ENCODE data around the gene CPT1B. TPM values are rescaled to one million over a fixed set of nuclear protein-coding genes. Genes with fewer than 3 reads are reported as not detected.
"Not testable (repeated sequence)": the region's sequence is repeated elsewhere in the genome, so short reads cannot be mapped to it uniquely, and the experiment has no call there.

The CPT1B gene
- 1 to 10 TPM; 6.0 to 8.1 TPM for total RNA-seq
- long read RNA-seq, donor 1, partial matches to known transcripts, result 1 of 2 reads
- long read RNA-seq, donor 1, other reads (novel, unspliced or antisense), result 1 of 2 reads
- long read RNA-seq, donor 2, partial matches to known transcripts, result 0 of 12 reads
- long read RNA-seq, donor 2, other reads (novel, unspliced or antisense), result 6 of 12 reads

DNA sequence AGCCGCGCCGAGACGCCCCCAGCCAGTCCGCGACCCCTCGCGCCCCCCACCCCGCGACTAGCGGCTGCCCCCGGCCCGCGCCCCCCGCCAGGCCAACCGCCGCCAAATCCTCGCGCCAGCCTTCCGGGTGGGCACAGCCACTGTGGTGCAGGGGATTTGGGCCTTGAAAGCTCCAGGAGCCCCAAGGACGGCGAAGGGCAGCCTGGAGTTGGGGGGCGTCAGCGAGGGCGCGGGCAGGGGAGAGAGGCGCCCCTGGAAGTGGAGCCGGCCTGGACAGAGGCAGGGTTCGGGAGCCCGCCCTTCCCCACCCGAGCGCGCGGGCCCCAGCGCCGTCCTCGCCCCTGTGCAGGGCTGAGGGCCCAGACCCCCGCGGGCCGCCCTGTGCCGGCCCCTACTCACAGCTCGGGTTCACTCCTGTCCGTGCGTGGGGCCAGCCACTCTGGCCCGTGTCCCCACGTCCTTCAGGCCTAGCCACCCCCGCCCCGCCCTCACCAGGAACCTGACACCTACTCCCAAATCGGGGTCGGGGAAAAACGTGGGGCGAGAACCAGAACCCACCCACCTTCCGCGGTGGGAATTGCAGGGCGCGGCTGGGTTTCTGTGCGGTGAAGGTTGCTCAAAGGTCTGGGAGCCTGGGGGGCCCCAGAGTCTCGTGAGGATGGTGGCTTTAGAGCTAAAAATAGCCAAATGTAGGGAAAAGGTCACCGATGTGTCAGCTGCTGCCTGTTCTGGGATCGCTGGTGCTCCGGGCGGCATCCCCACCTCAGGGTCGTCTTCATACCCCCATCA, at the start of gene CPT1B:
Gene CPT1B, minus strand, starts transcription at position 441 of the 789 bp plus-strand sequence. CDS start 512 bp downstream, outside the sequence.
- peak; percentile 80 for DNase-seq (ENCODE audit: low spot score)

DNA sequence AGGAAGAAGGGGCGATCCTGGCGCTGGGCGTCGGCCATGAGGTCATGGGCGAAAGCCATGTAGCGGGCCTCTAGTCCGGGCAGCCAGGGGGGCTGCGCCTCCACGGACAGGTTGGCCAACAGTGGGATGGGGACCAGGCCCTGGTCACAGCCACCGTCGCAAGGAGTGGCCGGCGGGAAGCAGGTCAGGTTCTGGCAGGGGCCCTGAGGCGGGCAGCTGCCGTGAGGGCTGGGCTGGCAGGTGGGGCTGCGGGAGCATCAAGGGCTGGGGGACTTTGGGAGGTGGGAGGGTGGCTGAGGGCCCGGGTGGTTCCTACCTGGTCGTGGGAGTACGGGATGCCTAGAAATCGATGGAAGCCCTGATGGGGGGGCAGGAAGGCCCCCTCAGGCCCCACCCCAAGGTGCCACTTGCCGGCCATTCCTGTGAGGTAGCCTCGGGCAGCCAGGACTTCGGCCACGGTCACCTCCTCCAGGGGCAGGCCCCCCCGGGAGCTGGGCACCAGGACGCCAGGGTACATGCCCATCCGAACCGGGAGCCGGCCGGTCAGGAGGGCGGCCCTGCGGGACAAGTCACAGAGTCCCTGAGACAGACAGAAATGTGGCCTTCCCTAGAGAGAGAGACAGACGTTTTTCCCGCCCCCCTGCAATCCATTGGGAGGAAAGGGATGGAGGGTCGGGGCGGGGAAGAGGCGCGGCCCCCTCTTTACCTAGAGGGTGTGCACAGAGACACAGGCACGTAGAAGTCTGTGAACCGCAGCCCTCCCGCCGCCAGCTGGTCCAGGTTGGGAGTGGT, 48.8 kb upstream of the CPT1B start:
- intact Hi-C loops (cut with DNase I), result no loop called here
- peak; percentile 83 for DNase-seq (ENCODE audit: low spot score)

More for the DNA sequence above, at the start of gene CPT1B:
- intact Hi-C loops (cut with DNase I), result no loop called here

DNA sequence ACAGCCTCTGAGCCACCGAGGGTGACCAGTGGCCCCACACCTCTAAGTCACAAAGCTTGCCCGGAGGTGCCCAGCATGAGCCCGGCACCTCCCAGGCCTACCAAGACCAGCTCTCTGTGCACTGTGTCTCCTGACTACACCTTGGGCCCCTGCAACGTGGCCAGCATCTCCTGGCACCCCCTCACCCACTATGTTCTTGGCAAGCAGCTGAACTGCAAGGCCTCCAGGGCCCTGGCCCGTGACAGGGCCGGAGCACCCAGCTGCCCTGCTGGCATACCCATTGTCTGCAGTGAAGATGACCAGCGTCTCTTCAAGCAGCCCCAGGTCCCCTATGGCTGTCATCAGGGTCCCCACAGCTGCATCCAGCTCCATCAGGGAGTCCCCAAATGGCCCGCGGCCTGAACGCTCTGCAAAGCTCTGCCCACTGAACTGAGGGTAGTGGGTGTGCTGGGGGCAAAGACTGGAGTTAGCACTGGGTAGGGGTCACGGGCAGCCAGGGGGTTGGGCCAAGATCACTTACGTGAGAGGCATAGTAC, 48.2 kb upstream of the CPT1B start:
- DNase-seq (ENCODE audit: low spot score), result no peak
- intact Hi-C loops (cut with DNase I), result no loop called here

- DNase-seq (ENCODE audit: low spot score), result peak; percentile 78
- intact Hi-C loops (cut with DNase I), result no loop called here
These were observed 47.5 kb upstream of the CPT1B start for GRCh38 chr22:50625568-50626313.

DNA sequence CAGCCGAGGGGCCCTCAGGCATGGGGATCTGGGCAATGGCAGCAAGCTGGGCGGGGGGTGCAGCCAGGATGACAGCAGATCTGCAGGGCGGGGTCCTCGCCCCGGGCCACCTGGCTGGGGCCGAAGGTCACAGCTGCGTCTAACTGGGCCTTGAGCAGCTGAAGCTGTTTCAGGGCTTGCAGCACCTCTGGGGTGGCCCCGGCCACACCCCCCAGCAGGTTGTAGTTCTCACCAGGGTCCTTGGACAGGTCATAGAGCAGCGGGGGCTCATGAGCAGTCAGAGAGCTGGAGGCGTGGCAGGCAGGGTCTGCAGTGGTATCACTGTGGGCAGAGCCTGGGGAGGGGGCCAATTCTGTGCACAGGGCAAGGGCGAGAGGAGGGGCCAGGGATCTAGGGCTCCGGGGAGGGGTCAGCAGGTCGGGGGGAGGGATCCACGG, 46.9 kb upstream of the CPT1B start:
- no peak for DNase-seq (ENCODE audit: low spot score)
- intact Hi-C loops (cut with DNase I), result no loop called here

- no peak for DNase-seq (ENCODE audit: low spot score)
- intact Hi-C loops (cut with DNase I), result no loop called here
These were observed 46.3 kb upstream of the CPT1B start for GRCh38 chr22:50624347-50625130.

- intact Hi-C loops (cut with DNase I), result no loop called here
- DNase-seq (ENCODE audit: low spot score), result peak; percentile 63
These were observed 44.6 kb upstream of the CPT1B start for GRCh38 chr22:50622723-50623327.

DNA sequence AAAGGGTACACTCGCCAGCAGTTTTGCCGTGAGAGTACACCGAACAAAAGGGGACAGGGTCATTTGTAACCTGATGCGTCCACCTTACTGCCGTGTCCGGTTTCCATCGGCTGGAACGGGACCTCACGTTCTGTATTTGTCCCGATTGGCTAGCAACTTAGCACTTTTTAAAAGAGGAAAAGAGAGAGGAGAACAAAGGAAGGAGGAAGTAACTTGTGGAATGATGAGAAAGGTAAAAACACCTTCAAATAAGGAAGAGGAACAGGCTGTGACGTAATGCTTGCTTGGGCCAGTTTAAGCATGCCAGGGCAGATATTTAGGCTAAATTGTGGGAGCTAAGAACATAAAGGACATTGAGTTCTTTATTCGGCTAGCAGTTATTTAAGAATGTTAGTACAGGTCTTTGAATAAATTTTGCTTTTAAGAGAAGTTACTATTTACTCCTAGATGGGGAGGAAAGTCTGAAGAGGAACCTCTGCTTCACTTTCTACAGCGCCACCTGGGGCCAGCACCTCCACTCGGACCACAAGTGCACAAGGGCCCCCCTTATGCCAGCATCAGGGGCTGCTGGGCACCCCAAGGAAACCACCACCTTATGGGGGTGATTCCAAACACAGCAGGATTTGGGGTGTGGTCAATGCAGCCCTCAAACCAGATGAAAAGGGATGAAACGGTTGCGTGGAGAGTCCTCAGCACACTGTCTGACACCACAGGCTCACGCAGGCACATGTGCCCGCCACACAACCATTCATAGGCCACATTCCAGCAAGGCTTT, 43.9 kb upstream of the CPT1B start:
- intact Hi-C loops (cut with DNase I), result no loop called here
- peak; percentile 74 for DNase-seq (ENCODE audit: low spot score)

DNA sequence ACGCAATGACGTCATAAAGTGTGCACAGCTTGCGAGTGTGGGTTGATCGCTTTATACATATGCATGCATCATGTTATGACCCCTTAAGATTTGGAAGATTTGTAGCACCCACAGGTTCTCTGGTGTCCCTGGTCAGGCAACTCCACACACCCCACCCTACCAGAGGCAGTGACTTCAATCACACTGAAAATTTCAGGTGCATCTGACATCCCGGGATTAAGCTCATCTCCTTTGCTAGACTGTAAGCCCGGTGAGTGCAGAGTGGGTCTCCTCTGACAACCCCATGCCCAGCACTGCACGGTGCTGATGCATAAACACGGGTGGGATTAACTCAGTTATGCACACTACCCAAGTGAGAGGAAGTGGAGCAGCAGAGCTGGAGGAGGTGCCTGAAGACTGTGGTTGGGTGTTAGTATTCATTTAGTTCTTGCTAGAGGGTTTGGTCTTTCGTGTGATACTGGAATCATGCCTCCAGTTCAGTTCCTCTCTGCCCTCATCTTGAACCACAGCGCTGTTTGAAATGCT, 43.2 kb upstream of the CPT1B start:
- intact Hi-C loops (cut with DNase I), result no loop called here
- peak; percentile 45 for DNase-seq (ENCODE audit: low spot score)

DNA sequence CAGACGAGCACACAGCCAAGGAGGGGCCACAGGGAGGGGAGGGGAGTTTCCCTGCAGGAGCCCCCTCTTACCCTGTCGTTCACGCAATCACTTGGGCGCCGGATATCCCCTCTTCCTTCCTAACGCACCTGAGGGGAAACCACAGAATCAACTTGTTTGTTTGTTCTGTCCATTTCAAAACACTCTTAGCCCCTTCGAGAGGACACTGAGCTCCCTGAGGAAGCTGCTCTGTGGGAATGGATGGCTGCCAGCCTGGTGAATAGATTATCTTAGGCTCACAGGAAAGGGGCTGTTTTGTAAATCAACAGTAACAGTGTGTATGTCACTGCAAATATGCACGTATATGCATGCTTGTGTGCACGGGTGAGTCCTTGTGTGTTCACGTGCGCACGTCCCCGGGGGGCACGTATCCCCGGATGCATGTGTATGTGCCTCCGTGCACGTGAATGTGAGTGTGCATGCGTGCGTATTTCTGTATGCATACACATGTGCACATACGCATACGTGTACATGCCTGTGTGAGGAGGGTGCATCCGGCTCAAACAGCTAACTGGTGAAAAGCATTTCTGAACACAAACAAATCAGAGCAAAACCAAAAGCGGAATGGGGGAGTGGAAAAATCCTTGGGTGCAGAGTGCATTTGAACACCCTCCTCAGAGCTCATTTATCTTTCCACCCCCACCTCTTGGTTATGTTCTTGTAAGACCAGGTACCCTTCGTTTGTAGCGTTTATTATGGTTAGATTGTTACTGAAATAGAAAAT, 42.5 kb upstream of the CPT1B start:
- no peak for DNase-seq (ENCODE audit: low spot score)
- intact Hi-C loops (cut with DNase I), result no loop called here

- DNase-seq (ENCODE audit: low spot score); intact Hi-C loops (cut with DNase I): not testable (repeated sequence)
These were observed 36.1 kb upstream of the CPT1B start for GRCh38 chr22:50614296-50614695.

GRCh38 chr22:50613291-50613981, 35.2 kb upstream of the CPT1B start:
- intact Hi-C loops (cut with DNase I), result no loop called here
- no peak for DNase-seq (ENCODE audit: low spot score)

DNA sequence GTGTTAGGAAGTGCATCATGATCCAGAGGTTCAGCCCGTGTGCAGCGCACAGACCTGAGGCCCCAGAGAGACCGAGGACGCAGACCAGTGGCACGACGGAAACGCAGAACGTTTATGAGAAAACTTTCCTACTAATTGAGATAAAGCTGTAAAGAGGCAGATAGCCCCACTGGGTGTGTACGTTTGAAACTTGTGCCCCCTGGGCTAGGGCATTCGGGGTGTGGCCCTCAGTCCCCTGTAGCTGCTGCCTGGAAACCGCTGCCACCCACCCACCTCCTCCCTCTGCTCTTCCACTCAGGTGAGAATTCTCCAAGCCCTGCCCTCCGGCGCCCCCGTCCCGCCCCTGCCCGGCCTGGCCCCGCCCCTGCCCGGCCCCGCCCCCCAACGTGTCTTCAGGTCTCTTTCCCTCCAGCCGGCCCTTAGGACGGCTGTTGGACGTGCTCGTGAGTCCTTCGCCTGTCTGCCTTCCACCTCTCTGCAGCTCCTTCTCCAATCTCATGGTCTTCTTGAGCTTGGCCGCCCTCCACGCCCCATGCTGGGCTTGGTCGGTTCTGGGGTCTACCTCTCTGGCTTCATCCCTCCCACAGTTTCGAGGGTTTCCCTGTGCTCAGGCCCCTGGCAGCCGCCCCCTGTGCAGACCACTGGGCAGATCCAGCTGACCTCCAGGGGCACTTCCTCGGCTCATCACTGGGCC, 34.4 kb upstream of the CPT1B start:
- DNase-seq (ENCODE audit: low spot score), result no peak
- intact Hi-C loops (cut with DNase I), result no loop called here

DNA sequence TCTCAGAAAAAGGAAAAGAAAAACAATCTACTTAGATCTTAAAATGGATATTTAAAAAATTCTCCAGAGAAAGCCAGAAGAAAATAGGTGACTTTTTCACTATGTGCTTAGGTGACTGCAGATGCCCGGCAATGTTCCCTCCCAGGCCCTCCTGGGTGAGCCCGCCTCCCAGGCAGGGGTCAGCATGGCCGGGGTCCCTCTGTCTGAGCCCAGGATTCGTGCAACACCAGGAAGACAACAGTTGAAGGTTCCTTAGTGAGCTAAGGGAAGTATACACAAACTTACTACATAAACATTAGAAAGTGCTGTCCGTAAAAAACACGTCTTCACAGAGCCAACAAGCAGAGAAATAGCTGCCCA, 33.9 kb upstream of the CPT1B start:
- intact Hi-C loops (cut with DNase I), result no loop called here
- no peak for DNase-seq (ENCODE audit: low spot score)

- intact Hi-C loops (cut with DNase I), result no loop called here
These were observed 33.3 kb upstream of the CPT1B start for GRCh38 chr22:50611341-50612060.

More at GRCh38 chr22:50611341-50612060, 33.3 kb upstream of the CPT1B start:
- no peak for DNase-seq (ENCODE audit: low spot score)

Data from posterior vena cava (tissue), 2 donors.